Cardiac fibroblast (primary cell): ENCODE measurements around the gene CSMD2.

ENCODE experiments used
- DNase-seq, 2 donors: peaks; one replicate each; pipeline versions ENCODE4 v3.0.0 to v3.0.0-alpha.2; 2010; ENCODE audit warnings: low read depth in 2 of 2
- H3K4me3 ChIP-seq, 2 donors: replicated peaks in 1 of 2; 1 replicate in 1 of 2; 2 replicates in 1 of 2; pipeline ENCODE4 v1.5.1; 2011; ENCODE audit warnings: low read depth in 2 of 2, low read length in 2 of 2, mild to moderate bottlenecking in 2 of 2, moderate library complexity in 1 of 2
- TF ChIP-seq, protein P1 (sequence below): IDR thresholded peaks from one replicate; pipeline ENCODE4 v1.5.1; 2011; ENCODE audit warnings: low read depth, mild to moderate bottlenecking, low read length, inconsistent platforms

Gene CSMD2

DNA sequence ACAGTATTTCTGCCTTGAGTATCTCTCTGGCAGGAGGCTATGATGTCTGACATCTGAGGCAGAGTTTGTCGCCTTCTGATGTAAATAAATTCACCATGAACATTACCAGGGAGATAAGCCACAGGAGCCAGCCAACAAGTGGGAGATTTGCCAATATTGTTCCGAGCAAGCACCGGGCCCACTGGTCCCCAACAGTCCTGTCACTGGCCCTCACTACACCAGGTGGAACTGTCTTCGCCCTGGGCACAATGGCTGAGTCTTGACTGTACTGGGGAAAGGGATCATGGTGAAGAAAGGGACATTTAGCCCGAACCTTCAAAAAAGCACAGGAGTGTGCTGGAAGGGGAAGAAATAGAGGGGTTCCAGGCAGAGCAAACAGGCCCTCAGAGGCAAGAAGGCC lies 243.7 kb downstream of the CSMD2 start:
- TF ChIP-seq, protein P1, sequence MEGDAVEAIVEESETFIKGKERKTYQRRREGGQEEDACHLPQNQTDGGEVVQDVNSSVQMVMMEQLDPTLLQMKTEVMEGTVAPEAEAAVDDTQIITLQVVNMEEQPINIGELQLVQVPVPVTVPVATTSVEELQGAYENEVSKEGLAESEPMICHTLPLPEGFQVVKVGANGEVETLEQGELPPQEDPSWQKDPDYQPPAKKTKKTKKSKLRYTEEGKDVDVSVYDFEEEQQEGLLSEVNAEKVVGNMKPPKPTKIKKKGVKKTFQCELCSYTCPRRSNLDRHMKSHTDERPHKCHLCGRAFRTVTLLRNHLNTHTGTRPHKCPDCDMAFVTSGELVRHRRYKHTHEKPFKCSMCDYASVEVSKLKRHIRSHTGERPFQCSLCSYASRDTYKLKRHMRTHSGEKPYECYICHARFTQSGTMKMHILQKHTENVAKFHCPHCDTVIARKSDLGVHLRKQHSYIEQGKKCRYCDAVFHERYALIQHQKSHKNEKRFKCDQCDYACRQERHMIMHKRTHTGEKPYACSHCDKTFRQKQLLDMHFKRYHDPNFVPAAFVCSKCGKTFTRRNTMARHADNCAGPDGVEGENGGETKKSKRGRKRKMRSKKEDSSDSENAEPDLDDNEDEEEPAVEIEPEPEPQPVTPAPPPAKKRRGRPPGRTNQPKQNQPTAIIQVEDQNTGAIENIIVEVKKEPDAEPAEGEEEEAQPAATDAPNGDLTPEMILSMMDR: no peak
- H3K4me3 ChIP-seq: no peak overlapping the region
- DNase-seq: no peak

DNA sequence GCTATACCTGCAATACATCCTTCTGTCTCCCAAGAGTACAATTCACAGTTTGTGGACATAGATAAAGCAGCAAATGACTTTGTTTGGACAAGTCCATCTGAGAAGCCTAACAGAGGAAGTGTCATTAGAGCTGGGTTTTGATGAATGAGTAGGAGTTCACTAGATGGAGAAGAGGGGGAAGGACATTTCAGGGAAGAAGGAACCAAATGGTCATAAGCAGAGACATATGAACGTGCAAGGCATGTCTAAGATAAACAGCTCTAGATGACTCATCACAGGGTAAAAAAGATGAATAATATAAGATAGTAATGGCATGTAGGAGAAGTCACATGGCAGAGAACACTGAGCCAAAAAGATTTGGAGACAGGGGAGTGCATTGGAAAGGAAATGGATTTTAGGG lies 246.7 kb downstream of the CSMD2 start:
- TF ChIP-seq, protein P1: no peak
- DNase-seq: peak; percentile 2 to 15
- H3K4me3 ChIP-seq: no peak overlapping the region

DNA sequence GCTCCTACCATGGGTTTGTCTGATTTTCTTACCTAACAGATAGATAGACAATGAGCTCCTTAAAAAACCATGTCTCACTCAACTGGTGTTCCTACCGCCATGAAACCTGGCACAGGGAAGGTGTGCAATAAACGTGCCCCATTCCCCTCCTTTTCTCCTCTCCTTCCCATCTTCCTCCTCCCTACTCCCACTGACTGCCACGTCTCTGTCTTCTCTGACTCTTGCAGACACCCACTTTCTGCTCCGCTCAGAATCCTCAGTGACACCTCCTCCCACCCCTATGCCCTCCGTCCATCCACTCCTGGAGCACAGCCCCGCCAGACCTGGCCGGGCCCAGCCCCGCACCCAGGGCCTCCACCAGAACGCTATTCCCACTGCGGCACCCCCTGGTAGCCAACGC lies 248.2 kb downstream of the CSMD2 start:
- TF ChIP-seq, protein P1: no peak
- DNase-seq: no peak
- H3K4me3 ChIP-seq: no peak overlapping the region

DNA sequence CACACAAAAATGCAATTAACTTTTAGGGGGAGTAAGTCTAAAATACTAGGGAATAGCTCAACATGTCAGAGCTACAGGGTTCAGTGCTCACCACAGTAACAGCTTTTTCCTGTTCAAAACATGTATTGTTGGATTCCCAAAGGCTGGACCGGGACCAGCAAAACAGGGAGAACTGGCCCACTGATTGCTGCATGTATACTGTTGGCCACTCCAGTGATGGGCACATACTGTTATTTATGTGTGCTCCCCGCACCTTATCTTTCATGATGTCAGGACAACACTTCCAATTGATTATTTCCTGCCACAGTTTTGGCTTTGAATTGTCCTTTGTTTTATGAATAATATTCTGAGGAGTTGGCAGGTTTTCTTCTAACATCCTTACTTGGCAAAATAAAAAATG lies 250.5 kb downstream of the CSMD2 start:
- no peak overlapping the region for H3K4me3 ChIP-seq
- TF ChIP-seq, protein P1: no peak
- DNase-seq: no peak

DNA sequence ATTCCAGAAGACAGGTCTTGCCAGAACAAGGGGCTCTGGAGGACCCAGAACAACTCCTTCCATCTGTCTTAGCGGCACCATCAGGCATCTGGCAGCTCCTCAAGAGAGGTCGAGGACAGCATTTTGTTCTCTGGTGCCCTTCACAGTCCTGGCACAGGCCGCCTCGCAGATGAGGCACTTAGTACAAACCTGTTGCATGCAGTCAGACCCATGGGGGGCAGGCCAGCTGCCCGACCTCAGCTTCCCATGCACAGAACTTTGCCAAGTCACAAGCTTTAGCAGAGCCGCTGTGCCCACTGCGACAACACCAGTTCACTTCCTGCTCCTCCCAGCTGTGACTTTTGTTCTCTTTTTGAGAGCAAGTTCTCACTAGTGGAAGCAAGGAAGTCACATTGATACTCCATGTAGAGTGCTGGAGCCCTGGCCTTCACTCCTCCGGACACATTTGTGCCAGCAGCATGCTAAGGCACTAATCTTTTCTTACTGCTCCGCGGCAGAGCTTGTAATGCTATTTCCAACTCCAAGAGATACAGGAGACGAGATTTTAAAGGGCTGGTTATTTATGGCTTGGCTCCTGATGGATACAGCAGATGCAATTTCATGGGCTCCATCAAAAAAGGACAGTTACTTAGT lies 256.6 kb downstream of the CSMD2 start:
- no peak for DNase-seq
- TF ChIP-seq, protein P1: no peak
- H3K4me3 ChIP-seq: no peak overlapping the region

DNA sequence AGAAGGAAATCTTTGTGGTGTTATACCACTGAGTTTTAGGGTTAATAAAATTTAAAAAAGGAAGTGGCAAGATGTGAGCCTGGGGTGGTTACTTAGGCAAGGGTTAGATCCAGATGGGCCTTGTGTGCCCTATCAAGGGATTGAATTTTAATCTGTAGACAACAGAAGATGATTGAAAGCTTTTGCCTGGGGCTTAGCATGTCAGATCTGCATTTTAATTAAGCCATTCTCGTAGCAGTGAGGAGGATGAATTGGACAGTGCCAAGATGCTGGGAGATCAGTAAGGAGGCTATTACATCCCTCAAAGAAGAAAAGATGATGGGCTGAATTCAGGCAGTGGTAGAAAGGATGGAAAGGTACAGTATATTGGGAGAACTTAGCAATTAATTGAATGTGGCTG lies 258.9 kb downstream of the CSMD2 start:
- H3K4me3 ChIP-seq: no peak overlapping the region
- TF ChIP-seq, protein P1: no peak
- no peak for DNase-seq

DNA sequence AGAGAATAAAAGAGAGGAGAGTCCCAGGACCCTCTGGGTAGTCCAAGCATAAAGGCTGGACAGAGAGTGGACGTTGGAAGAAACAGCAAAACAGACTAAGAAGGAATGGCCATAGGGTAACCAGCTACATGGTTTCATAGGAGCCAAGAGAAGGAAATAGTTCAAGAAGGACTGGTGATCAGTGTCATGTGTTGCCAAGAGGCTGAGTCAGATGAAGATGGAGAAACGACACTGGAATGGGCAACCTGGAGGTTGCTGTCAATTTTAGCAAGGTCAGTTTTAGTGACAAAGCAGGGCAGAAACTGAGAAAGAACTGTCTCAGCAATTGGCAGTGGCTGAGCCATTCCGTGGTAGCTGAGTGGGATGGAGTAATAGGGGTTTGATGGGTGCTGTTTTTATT lies 259.8 kb downstream of the CSMD2 start:
- no peak overlapping the region for H3K4me3 ChIP-seq
- TF ChIP-seq, protein P1: no peak
- no peak for DNase-seq
